ENCODE data around the gene CAMK2G. TPM values are rescaled to one million over a fixed set of nuclear protein-coding genes. Genes with fewer than 3 reads are reported as not detected.

The CAMK2G gene
- total RNA-seq, 2 donors from 2014 or later: 20.9 to 21.7 TPM

- peaks cover 37% of the 10 kb centered on the region for H3K36me3 ChIP-seq (ENCODE audit: control insufficient read depth, insufficient read depth, low read length)
- Mint-ChIP-seq H3K9me3 (no peaks in the 10 kb centered on the region), H3K36me3 (ENCODE audit: low read depth) (peaks cover 23% of the 10 kb centered on the region), H3K4me1 (peaks cover 12% of the 10 kb centered on the region), H3K4me3 (no peak overlapping the region), H3K27ac (no peak overlapping the region), H3K27me3 (ENCODE audit: insufficient read depth) (no peaks in the 10 kb centered on the region)
- H3K9me3 ChIP-seq (ENCODE audit: control insufficient read depth, low read length): no peaks in the 10 kb centered on the region
- WGBS, 2 experiments (ENCODE audit: insufficient coverage in 1 of 2, insufficient read length in 1 of 2): 91 to 96% methylated on average over 6 to 7 of the region's 7 CpGs
- no peak overlapping the region for H3K4me3 ChIP-seq (ENCODE audit: low read length)
- no peak overlapping the region for H3K9ac ChIP-seq (ENCODE audit: extremely low read depth, low read length, poor library complexity, severe bottlenecking)
- no peak for TF ChIP-seq CTCF (conservative IDR thresholded peaks at IDR 0.05)
- peaks cover 13% of the 10 kb centered on the region for H3K4me1 ChIP-seq (ENCODE audit: control insufficient read depth, insufficient read depth, low read length)
- H3K27me3 ChIP-seq (ENCODE audit: control insufficient read depth, insufficient read depth, low read length, poor library complexity, severe bottlenecking): no peaks in the 10 kb centered on the region
- no peak for DNase-seq
- no peak overlapping the region for H3K27ac ChIP-seq (ENCODE audit: low read depth, low read length)
Measured at GRCh38 chr10:73859784-73860491, 14.4 kb downstream of the CAMK2G start.

- H3K36me3 Mint-ChIP-seq (ENCODE audit: low read depth): peaks cover 22% of the 10 kb centered on the region
- no peaks in the 10 kb centered on the region for H3K27me3 ChIP-seq (ENCODE audit: control insufficient read depth, insufficient read depth, low read length, poor library complexity, severe bottlenecking)
- H3K9me3 ChIP-seq (ENCODE audit: control insufficient read depth, low read length): no peaks in the 10 kb centered on the region
- no peaks in the 10 kb centered on the region for H3K27me3 Mint-ChIP-seq (ENCODE audit: insufficient read depth)
- H3K4me3 ChIP-seq (ENCODE audit: low read length): no peak overlapping the region
- H3K36me3 ChIP-seq (ENCODE audit: control insufficient read depth, insufficient read depth, low read length): peaks cover 37% of the 10 kb centered on the region
- 95 to 96% methylated on average over 5 of the region's 5 CpGs for WGBS, 2 experiments (ENCODE audit: insufficient coverage in 1 of 2, insufficient read length in 1 of 2)
- no peak overlapping the region for H3K9ac ChIP-seq (ENCODE audit: extremely low read depth, low read length, poor library complexity, severe bottlenecking)
- no peak overlapping the region for H3K27ac Mint-ChIP-seq
- no peak overlapping the region for H3K4me3 Mint-ChIP-seq
- TF ChIP-seq CTCF (conservative IDR thresholded peaks at IDR 0.05): no peak
- H3K27ac ChIP-seq (ENCODE audit: low read depth, low read length): no peak overlapping the region
- no peak for DNase-seq
- peaks cover 12% of the 10 kb centered on the region for H3K4me1 Mint-ChIP-seq
- no peaks in the 10 kb centered on the region for H3K9me3 Mint-ChIP-seq
- peaks cover 13% of the 10 kb centered on the region for H3K4me1 ChIP-seq (ENCODE audit: control insufficient read depth, insufficient read depth, low read length)
Measured at GRCh38 chr10:73859428-73859783, 14.9 kb downstream of the CAMK2G start.

GRCh38 chr10:73858750-73859427, 15.5 kb downstream of the CAMK2G start:
- peaks cover 13% of the 10 kb centered on the region for H3K4me1 ChIP-seq (ENCODE audit: control insufficient read depth, insufficient read depth, low read length)
- DNase-seq: no peak
- no peak overlapping the region for H3K9ac ChIP-seq (ENCODE audit: extremely low read depth, low read length, poor library complexity, severe bottlenecking)
- no peak overlapping the region for H3K4me3 ChIP-seq (ENCODE audit: low read length)
- no peaks in the 10 kb centered on the region for H3K9me3 Mint-ChIP-seq
- H3K4me1 Mint-ChIP-seq: peaks cover 12% of the 10 kb centered on the region
- no peaks in the 10 kb centered on the region for H3K27me3 Mint-ChIP-seq (ENCODE audit: insufficient read depth)
- peaks cover 39% of the 10 kb centered on the region for H3K36me3 ChIP-seq (ENCODE audit: control insufficient read depth, insufficient read depth, low read length)
- H3K27me3 ChIP-seq (ENCODE audit: control insufficient read depth, insufficient read depth, low read length, poor library complexity, severe bottlenecking): no peaks in the 10 kb centered on the region
- no peaks in the 10 kb centered on the region for H3K9me3 ChIP-seq (ENCODE audit: control insufficient read depth, low read length)
- WGBS, 2 experiments (ENCODE audit: insufficient coverage in 1 of 2, insufficient read length in 1 of 2): 94 to 95% methylated on average over 9 to 13 of the region's 13 CpGs
- no peak overlapping the region for H3K27ac Mint-ChIP-seq
- peaks cover 21% of the 10 kb centered on the region for H3K36me3 Mint-ChIP-seq (ENCODE audit: low read depth)
- H3K27ac ChIP-seq (ENCODE audit: low read depth, low read length): no peak overlapping the region
- H3K4me3 Mint-ChIP-seq: no peak overlapping the region
- no peak for TF ChIP-seq CTCF (conservative IDR thresholded peaks at IDR 0.05)

Measured in endodermal cell (in vitro differentiated cells).